Non-pigmented ciliary epithelial cell (primary cell): ENCODE measurements around the gene GRIN3A.

ENCODE experiments used
- DNase-seq: peaks from one replicate; pipeline ENCODE4 v3.0.0-alpha.2; 2010; ENCODE audit warnings: low read depth

The GRIN3A gene

DNA sequence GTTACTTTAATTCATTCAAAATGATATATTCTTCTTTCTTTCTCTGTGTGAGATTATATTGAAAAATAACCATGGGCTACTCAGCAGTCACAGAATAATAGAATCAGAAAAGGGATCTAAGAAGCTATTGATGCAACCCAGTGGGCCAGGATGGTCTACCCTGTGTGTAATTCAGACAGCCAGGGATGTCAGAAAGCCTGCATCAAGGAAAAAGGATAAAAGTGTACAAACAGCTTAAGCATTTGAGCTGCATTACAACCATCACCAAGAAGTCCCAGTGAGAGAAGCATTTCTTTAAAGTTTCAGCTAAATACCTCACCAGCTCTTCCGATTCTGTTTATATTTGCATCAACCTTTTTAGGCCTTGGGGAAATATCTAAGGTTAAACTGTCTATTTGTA, 105.8 kb downstream of the GRIN3A start:
- DNase-seq = no peak

GRCh38 chr9:101631892-101632291, 106.6 kb downstream of the GRIN3A start:
- no peak for DNase-seq

DNA sequence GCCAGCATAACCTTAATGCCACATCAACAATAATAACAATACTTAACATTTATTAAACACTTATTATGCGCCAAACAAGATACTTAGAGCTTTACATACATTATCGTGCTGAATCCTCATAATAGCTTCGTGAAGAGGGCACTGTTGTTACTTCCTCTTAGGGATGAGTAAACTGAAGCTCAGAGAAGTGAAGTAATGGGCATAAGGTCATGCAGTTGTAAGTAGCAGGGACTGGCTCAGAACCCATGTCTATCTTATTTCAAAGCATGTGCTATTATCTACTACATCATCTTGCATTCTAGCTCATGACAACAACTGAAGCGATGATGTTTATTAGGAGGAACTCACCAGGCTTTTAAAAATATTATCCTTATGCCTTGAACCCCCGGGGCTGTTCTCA, 108.8 kb downstream of the GRIN3A start:
- DNase-seq = no peak

GRCh38 chr9:101628173-101628572, 110.3 kb downstream of the GRIN3A start:
- no peak for DNase-seq

GRCh38 chr9:101626295-101626694, 112.2 kb downstream of the GRIN3A start:
- no peak for DNase-seq

GRCh38 chr9:101625876-101626275, 112.6 kb downstream of the GRIN3A start:
- no peak for DNase-seq

DNA sequence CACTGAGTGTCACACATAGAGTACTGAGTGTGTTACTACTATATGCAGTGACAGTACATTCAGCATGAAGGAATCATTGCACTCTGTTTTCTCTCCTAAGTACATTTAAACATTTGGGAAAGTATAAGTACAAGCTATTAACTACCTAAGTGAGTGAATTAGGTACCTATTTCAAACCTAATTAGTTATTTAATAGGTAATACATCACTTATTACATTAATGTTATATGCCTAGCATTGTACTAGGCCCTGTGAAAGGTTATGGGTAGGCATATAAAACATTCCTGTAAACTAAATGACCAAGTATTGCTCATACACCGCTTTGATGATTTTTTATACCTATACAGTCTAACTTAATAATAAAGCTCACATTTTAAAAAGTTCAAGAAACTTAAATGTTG, 118.0 kb downstream of the GRIN3A start:
- no peak for DNase-seq

- no peak for DNase-seq
These were observed 119.7 kb downstream of the GRIN3A start for GRCh38 chr9:101618698-101619097.

GRCh38 chr9:101605547-101605946, 132.9 kb downstream of the GRIN3A start:
- DNase-seq = no peak

- DNase-seq = no peak
These were observed 134.2 kb downstream of the GRIN3A start for GRCh38 chr9:101604296-101604695.

- peak; percentile 9 for DNase-seq
These were observed 136.3 kb downstream of the GRIN3A start for GRCh38 chr9:101601904-101602765.

DNA sequence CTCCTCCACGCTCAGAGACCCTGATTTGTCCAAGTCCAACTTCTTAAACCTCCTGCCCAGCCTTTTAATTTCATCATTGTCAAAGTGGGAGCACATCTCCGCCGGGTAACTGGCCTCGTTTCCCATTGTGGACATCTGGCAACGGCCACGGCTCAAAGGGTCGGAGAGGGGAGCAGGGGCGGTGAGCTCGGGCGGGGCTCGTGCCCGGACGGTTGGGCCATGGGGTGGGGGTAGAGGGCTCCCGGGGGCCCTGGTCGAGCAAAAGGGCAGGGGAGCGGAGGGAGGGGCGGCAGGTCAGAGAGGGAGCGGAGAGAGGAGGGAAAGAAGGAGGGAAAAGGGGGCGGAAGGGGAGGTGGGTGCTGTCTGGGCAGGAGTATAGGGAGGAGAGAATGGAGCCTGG, 143.7 kb downstream of the GRIN3A start, which contains the start of gene PPP3R2:
Gene PPP3R2 (minus strand): TSS at position 174 of the 400 bp plus-strand sequence. CDS start 48 bp downstream, at position 126.
- DNase-seq = no peak

- DNase-seq = no peak
These were observed 145.1 kb downstream of the GRIN3A start for GRCh38 chr9:101593345-101593744.

- no peak for DNase-seq
These were observed 145.7 kb downstream of the GRIN3A start for GRCh38 chr9:101592788-101593187.

- DNase-seq = no peak
These were observed 146.5 kb downstream of the GRIN3A start for GRCh38 chr9:101591787-101592446.

DNA sequence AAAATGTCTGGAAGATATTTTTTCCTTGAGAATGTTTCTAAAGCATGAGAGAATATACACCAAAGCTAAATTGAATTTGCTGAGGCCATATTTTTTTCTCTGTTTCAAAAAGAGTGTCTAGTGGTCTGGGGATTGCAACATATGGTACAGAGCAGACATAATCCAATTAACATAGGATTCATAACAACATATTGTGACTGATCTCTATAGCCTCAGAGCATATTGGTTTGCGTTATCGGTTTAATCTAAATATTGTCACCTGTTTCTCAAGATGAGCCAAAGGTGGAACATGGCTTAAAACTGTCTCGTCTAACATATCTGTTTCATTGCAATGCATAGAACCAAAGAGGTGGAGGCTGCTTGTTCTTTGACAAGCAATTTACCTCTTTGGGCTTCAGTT, 147.5 kb downstream of the GRIN3A start:
- no peak for DNase-seq

GRCh38 chr9:101590074-101590473, 148.4 kb downstream of the GRIN3A start:
- peak; percentile 23 for DNase-seq

GRCh38 chr9:101587332-101588043, 151.0 kb downstream of the GRIN3A start:
- DNase-seq = no peak

GRCh38 chr9:101586651-101587050, 151.8 kb downstream of the GRIN3A start:
- no peak for DNase-seq

DNA sequence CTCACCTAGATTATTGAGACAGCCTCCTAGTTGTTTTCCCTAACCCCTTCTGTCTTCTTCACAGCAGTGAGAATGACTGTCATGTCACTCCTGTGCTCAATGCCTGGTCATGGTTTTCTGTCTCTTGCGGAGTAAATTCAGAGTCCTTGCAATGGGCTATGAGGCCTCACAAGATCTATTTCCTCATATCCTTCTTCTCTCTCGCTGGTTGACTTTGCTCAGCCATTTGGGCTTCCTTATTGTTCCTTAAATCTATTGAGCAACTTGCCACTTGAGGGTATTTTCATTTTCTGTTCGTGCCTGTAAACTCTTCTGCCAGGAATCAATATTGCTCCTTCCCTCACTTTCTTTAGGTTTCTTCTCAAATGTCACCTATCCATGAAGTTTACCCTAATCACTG, 152.7 kb downstream of the GRIN3A start:
- DNase-seq = no peak

DNA sequence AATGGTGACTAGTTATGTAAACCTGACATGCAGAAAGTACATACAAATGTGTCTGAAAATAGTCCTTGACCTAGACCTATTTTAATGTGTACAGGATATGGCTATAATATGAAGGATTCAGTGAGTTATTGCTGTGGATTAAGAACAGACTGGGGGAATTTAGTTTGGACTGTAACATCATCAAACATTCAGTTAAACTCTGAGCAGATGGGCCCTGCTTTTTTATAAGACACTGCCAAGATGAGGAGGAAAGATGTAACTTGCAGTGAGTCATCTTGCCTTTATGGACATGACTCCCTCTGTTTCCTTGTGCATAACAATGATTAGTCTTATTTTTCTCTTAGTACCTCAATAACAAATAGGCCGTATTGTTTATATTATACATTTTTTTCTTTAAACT, 155.9 kb downstream of the GRIN3A start:
- peak; percentile 28 for DNase-seq

- DNase-seq = no peak
These were observed 158.5 kb downstream of the GRIN3A start for GRCh38 chr9:101579711-101580545.
